HUES64 (cell line): ENCODE results near the gene PSPN.

Experiments used
- H3K27ac ChIP-seq: 2 replicates; pipeline ENCODE4 v1.7.0; 2013; ENCODE audit warnings: low read depth, low read length, inconsistent platforms
- H3K27me3 ChIP-seq: 2 replicates; pipeline ENCODE4 v1.6.1; 2013; ENCODE audit warnings: mild to moderate bottlenecking, low read length; ENCODE audit not compliant: insufficient read depth
- H3K36me3 ChIP-seq: 2 replicates; pipeline ENCODE4 v1.6.1; 2013; ENCODE audit warnings: mild to moderate bottlenecking, low read length; ENCODE audit not compliant: insufficient read depth
- H3K4me1 ChIP-seq: 2 replicates; pipeline ENCODE4 v1.6.1; 2013; ENCODE audit warnings: mild to moderate bottlenecking, low read length, moderate library complexity; ENCODE audit not compliant: insufficient read depth
- H3K4me3 ChIP-seq: 2 replicates; pipeline ENCODE4 v1.5.1; 2013; ENCODE audit warnings: mild to moderate bottlenecking, low read length, moderate library complexity
- H3K9ac ChIP-seq: 2 replicates; pipeline ENCODE4 v1.6.1; 2013; ENCODE audit warnings: mild to moderate bottlenecking, low read depth, low read length
- H3K9me3 ChIP-seq: 2 replicates; pipeline ENCODE4 v1.6.1; 2013; ENCODE audit warnings: low read depth, low read length; ENCODE audit not compliant: insufficient read depth
- WGBS: fragments of 150-250, 120-280 bp; methylation state at CpG from one replicate; pipeline ENCODE4 v1.1.7; 2013; ENCODE audit warnings: missing lambda C conversion rate; 5-methylcytosine and 5-hydroxymethylcytosine counted together

PSPN gene

GRCh38 chr19:6343462-6343861 lies 32.3 kb downstream of the PSPN start:
- Histone ChIP-seq H3K4me3 (no peak overlapping the region), H3K4me1 (no peaks in the 10 kb centered on the region), H3K27me3 (no peaks in the 10 kb centered on the region), H3K36me3 (no peaks in the 10 kb centered on the region), H3K9me3 (peaks cover 3% of the 10 kb centered on the region; the same call in 1 of the 2 replicates), H3K9ac (no peak overlapping the region), H3K27ac (no peak overlapping the region)
- 84% methylated on average over 1 of the region's 1 CpG for whole genome bisulfite sequencing

GRCh38 chr19:6340493-6341201 lies 35.1 kb downstream of the PSPN start:
- Histone ChIP-seq H3K9me3 (peaks cover 3% of the 10 kb centered on the region; the same call in 1 of the 2 replicates), H3K27me3 (no peaks in the 10 kb centered on the region), H3K9ac (no peak overlapping the region), H3K36me3 (no peaks in the 10 kb centered on the region), H3K4me3 (no peak overlapping the region), H3K4me1 (no peaks in the 10 kb centered on the region), H3K27ac (no peak overlapping the region)
- 73% methylated on average over 13 of the region's 14 CpGs for WGBS

GRCh38 chr19:6334490-6335285 lies 41.0 kb downstream of the PSPN start:
- Histone ChIP-seq H3K36me3 (no peaks in the 10 kb centered on the region), H3K4me1 (no peaks in the 10 kb centered on the region), H3K9me3 (no peaks in the 10 kb centered on the region), H3K27me3 (no peaks in the 10 kb centered on the region), H3K4me3 (no peak overlapping the region), H3K27ac (no peak overlapping the region), H3K9ac (no peak overlapping the region)
- WGBS: 92% methylated on average over 5 of the region's 6 CpGs

GRCh38 chr19:6333439-6333838 lies 42.3 kb downstream of the PSPN start, which contains the start of gene ACER1:
Gene ACER1, minus strand, starts transcription at chr19:6333612. Its CDS starts 61 bp downstream, at chr19:6333551.
- 86% methylated on average over 17 of the region's 17 CpGs for WGBS
- Histone ChIP-seq H3K27me3 (no peaks in the 10 kb centered on the region), H3K36me3 (no peaks in the 10 kb centered on the region), H3K27ac (no peak within 1 kb of the TSS), H3K4me3 (no peak within 1 kb of the TSS), H3K9ac (no peak within 1 kb of the TSS), H3K9me3 (no peaks in the 10 kb centered on the region), H3K4me1 (no peaks in the 10 kb centered on the region)

GRCh38 chr19:6326815-6327214 lies 48.9 kb downstream of the PSPN start:
- Histone ChIP-seq H3K9me3 (no peaks in the 10 kb centered on the region), H3K4me1 (no peaks in the 10 kb centered on the region), H3K27ac (no peak overlapping the region), H3K4me3 (no peak overlapping the region), H3K36me3 (no peaks in the 10 kb centered on the region), H3K27me3 (no peaks in the 10 kb centered on the region), H3K9ac (no peak overlapping the region)
- 84% methylated on average over 5 of the region's 5 CpGs for whole genome bisulfite sequencing

- no peak overlapping the region for H3K9ac ChIP-seq
- no peaks in the 10 kb centered on the region for H3K36me3 ChIP-seq
- no peaks in the 10 kb centered on the region for H3K27me3 ChIP-seq
- no peak overlapping the region for H3K4me3 ChIP-seq
- no peak overlapping the region for H3K27ac ChIP-seq
- no peaks in the 10 kb centered on the region for H3K4me1 ChIP-seq
- WGBS: 75% methylated on average over 4 of the region's 4 CpGs
- H3K9me3 ChIP-seq: no peaks in the 10 kb centered on the region
Observed at GRCh38 chr19:6325614-6326013, 50.1 kb downstream of the PSPN start.
